ENCODE results near the gene EDAR.

GRCh38 chr2:108919571-108920373, 69.2 kb downstream of the EDAR start:
- TF ChIP-seq GATA2 (IDR thresholded peaks at IDR 0.05; ENCODE audit: low read depth, low read length) = no peak
- TF ChIP-seq GATA3 (IDR thresholded peaks at IDR 0.05; ENCODE audit: low read depth, low read length) = no peak

Measured in SH-SY5Y (cell line).